ENCODE results near the gene MAN1A1.

DNA sequence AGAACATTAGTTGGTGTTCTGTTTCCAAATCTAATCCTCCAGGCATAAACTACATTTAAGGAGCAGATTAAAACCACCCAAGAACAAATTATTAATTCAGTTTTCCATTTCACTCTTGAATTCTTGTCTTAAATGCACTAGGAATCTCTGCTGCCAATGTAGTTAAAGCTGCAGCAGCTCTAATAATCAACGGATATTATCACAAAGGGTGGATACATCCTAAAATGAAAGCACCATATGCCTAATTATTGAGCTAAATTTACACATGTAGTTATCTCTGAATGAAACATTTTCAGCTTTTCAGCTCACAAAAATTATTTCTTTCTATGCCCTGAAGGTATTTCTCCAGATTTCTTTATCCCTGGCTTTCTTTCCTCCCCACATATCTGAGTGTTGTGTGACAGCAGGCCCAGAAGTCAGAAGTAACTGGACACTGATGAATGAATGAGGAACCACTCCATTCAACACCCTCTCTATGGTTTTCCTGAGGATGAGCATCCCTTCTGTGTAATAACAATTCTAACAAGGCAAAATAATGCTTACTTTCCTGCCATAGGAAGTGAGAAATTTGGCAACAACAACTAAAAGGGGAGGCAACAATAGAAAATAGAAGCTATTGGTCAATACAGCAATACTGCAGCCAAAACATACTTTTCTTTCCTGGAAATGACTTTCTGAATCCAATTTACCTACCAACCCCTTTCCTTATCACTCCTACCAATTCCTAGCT lies 14.9 kb downstream of the MAN1A1 start:
- TF ChIP-seq EP300 (IDR thresholded peaks at IDR 0.05), result no peak
- TF ChIP-seq, protein P1, sequence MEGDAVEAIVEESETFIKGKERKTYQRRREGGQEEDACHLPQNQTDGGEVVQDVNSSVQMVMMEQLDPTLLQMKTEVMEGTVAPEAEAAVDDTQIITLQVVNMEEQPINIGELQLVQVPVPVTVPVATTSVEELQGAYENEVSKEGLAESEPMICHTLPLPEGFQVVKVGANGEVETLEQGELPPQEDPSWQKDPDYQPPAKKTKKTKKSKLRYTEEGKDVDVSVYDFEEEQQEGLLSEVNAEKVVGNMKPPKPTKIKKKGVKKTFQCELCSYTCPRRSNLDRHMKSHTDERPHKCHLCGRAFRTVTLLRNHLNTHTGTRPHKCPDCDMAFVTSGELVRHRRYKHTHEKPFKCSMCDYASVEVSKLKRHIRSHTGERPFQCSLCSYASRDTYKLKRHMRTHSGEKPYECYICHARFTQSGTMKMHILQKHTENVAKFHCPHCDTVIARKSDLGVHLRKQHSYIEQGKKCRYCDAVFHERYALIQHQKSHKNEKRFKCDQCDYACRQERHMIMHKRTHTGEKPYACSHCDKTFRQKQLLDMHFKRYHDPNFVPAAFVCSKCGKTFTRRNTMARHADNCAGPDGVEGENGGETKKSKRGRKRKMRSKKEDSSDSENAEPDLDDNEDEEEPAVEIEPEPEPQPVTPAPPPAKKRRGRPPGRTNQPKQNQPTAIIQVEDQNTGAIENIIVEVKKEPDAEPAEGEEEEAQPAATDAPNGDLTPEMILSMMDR (IDR thresholded peaks at IDR 0.05), result no peak
- TF ChIP-seq POLR2AphosphoS5 (IDR thresholded peaks at IDR 0.05), result no peak

Data from suprapubic skin (tissue), 4 donors.